HG03039 (cell line): Measurements from ENCODE around the gene PSME4.

Source experiments
- ATAC-seq: cut with Tn5 transposase; IDR thresholded peaks from one replicate; pipeline ENCODE4 v1.9.1; 2021; ENCODE audit warnings: mild to moderate bottlenecking, moderate library complexity; ENCODE audit not compliant: unreplicated experiment

PSME4 gene, protein sequence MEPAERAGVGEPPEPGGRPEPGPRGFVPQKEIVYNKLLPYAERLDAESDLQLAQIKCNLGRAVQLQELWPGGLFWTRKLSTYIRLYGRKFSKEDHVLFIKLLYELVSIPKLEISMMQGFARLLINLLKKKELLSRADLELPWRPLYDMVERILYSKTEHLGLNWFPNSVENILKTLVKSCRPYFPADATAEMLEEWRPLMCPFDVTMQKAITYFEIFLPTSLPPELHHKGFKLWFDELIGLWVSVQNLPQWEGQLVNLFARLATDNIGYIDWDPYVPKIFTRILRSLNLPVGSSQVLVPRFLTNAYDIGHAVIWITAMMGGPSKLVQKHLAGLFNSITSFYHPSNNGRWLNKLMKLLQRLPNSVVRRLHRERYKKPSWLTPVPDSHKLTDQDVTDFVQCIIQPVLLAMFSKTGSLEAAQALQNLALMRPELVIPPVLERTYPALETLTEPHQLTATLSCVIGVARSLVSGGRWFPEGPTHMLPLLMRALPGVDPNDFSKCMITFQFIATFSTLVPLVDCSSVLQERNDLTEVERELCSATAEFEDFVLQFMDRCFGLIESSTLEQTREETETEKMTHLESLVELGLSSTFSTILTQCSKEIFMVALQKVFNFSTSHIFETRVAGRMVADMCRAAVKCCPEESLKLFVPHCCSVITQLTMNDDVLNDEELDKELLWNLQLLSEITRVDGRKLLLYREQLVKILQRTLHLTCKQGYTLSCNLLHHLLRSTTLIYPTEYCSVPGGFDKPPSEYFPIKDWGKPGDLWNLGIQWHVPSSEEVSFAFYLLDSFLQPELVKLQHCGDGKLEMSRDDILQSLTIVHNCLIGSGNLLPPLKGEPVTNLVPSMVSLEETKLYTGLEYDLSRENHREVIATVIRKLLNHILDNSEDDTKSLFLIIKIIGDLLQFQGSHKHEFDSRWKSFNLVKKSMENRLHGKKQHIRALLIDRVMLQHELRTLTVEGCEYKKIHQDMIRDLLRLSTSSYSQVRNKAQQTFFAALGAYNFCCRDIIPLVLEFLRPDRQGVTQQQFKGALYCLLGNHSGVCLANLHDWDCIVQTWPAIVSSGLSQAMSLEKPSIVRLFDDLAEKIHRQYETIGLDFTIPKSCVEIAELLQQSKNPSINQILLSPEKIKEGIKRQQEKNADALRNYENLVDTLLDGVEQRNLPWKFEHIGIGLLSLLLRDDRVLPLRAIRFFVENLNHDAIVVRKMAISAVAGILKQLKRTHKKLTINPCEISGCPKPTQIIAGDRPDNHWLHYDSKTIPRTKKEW (N-terminal part only)

DNA sequence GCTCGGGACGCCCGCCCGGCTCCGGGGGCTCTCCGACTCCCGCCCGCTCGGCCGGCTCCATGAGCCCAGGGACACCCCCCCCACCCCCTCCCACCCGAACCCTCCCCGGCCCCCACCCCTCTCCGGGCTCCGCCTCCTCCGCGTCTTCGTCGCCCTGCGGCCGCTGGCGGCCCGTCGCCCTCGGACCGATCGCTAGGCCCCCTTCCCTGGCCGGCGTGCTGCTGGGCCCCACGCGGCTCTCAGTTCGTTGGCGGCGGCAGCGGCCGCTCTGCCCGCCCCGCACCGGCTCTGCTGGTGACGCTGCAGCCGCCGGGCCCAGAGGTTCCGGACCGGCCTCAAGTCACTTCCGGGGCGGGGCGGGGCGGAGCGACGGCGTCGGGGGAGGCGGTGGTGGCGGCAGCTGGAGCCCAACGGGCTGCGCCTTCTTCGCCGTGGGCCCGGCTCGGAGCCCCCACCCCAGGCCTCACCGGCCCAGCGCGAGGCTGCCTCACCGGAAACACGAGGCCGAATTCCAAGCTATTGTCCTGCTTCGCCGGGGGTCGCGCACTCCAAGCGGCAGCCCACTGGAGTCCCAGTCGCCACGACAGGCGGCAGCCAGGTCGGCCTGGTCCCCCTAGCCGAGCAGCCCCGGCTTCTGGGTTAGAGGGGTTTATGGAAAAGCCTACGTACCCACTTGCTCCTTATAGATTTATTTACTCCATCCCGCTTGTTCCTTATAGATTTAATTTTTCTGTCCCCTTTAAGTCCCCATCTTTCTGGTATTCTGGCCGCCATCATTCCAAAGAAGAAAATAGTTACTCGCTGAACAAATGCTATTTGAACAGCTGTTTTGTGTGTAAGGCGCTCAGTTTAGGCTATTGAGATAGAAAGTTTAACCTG lies at the start of gene PSME4:
Gene PSME4 (minus strand): TSS at position 270 of the 879 bp plus-strand sequence. CDS start 209 bp downstream, at position 61.
- ATAC-seq = peak; percentile 92

- ATAC-seq = no peak
These were observed 45.3 kb upstream of the PSME4 start for GRCh38 chr2:54015798-54016699.

DNA sequence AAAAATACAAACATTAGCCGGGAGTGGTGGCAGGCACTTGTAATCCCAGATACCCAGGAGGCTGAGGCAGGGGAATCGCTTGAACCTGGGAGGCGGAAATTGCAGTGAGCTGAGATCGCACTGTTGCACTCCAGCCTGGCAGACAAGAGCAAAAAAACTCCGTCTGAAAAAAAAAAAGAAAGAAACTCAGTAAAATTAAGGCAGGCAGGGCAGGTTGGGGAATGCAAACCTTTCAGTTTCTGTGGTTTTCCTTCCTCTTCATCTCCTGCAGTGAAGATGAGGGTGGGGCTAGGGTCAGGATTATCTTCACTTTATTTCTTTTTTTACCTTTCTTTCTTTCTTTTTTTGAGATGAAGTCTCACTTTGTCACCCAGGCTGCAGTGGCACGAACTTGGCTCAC lies 43.2 kb upstream of the PSME4 start:
- no peak for ATAC-seq

DNA sequence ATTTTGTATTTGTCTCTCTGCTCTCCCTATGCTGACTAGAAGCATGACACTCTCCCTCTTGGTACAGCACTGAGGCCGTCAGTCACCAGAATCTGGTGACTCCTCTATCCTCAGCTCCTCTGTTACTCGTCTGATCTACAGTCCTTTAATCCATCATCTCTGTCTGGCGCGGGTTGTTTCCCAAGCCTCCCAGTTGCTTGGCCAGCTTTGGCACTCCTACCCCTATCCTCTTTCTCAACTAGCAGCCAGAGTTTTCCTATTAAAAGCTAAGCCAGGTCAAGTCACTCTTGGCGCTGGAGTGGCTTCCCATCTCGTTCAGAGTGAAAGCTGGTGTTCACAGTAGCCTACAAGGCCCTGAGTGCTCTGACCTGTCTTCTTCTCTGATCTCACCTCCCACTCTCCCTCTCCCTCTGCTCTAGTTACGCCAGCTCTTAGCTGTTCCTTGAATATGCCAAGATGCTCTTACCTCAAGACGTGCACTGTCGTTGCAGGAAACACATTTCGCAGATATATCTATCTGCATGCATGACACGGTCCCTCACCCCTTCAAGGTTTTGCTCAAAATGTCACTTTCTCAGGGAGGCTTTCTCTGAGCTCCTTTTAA lies 41.8 kb upstream of the PSME4 start:
- no peak for ATAC-seq

GRCh38 chr2:54009549-54009948 lies 38.8 kb upstream of the PSME4 start:
- no peak for ATAC-seq

DNA sequence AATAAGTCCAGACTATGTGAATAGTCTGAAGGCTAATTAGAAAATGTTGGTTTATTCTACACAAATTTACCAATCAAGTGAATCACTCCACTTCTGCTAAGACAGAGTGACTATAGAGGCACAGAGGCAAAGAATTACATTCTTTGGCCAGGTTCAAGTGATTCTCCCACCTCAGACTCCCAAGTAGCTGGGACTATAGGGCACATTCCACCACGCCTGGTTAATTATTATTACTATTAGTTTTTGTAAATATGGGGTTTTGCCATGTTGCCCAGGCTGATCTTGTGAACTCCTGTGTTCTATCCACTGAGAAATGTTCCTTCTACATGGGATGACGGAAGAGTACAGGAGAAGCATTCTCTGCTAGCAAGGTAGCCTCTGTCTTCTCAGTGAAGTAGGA lies 37.6 kb upstream of the PSME4 start:
- no peak for ATAC-seq

GRCh38 chr2:54000524-54000923 lies 29.7 kb upstream of the PSME4 start:
- no peak for ATAC-seq

GRCh38 chr2:54000122-54000521 lies 29.3 kb upstream of the PSME4 start:
- ATAC-seq = no peak

GRCh38 chr2:53998834-53999233 lies 28.0 kb upstream of the PSME4 start:
- ATAC-seq = no peak

- peak; percentile 50 for ATAC-seq
These were observed 24.3 kb upstream of the PSME4 start for GRCh38 chr2:53994818-53995808.

DNA sequence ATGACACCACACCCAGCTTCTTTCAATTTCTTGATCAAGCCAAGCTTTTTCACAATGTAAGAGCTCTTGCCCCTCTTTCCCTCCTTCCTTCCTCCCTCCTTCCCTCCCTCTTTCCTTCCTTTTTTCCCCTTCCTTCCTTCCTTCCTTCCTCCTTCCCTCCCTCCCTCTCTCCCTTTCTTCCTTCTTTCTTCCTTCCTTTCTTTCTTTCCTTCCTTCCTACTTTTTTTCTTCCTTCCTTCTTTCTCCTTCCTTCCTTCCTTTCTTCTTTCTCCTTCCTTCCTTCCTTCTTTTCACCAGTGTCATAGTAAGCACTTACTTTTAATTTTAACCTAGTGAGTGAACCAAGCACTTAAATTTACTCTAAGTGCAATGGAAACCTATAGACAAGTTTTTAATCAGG lies 21.2 kb upstream of the PSME4 start:
- no peak for ATAC-seq

DNA sequence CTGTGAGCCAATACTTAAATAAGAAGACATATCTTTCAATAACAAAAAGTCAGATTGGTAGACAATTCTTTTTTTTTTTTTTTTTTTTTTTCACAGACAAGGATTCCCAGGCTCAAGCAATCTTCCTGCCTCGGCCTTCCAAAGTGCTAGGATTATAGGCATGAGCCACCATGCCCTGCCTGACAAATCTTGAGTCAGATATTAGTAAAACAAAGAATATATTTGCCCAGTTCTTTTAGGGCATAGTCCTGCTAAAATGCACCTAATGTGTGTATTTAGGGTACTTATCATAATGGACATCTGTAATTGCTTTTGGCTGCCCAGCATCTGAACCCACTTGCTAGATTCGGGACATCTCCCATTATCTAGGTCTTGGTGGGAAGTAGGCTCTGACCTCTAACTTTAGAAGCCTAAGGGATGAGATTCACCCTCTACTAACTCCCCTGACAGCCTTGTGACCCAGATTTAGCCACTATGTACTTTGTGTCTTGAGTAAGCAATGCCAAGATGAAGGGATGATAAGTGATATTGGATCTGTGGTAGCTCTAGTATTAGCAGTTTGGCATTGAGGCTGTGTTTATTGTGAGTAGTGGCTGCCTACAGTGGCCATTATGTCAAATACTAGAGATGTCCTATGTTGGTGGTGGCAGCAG lies 18.5 kb upstream of the PSME4 start:
- no peak for ATAC-seq

GRCh38 chr2:53987336-53987921 lies 16.6 kb upstream of the PSME4 start:
- ATAC-seq = no peak

GRCh38 chr2:53985646-53986045 lies 14.9 kb upstream of the PSME4 start:
- ATAC-seq = no peak

- peak; percentile 26 for ATAC-seq
These were observed 647 bp downstream of the PSME4 start for GRCh38 chr2:53969968-53970723.
